ENCODE data around the gene ZBTB7B.

ZBTB7B gene

GRCh38 chr1:155052439-155053395 lies 50.1 kb downstream of the ZBTB7B start:
- ChIA-PET CTCF (interaction anchor here (0.5 to 3.6 kb wide), 8 partner anchors 8 to 573 kb away, joined by 3 to 32 read pairs (median 4); no protein-coding TSS in a partner anchor), POLR2A (interaction anchor here (0.6 to 1.0 kb wide), 3 partner anchors 9 to 1063 kb away, joined by 3 to 6 read pairs (median 3); partner anchors contain the start of gene FLAD1)
- no peak overlapping the region for H3K27ac ChIP-seq (ENCODE audit: extremely low read depth, low read depth, low read length)
- peak overlapping the region; percentile 66 for H3K4me3 ChIP-seq (ENCODE audit: low read depth, low read length)
- peaks cover 9% of the 10 kb centered on the region for H3K4me1 ChIP-seq (ENCODE audit: control insufficient read depth, insufficient read depth, low read length)
- H3K9me3 ChIP-seq (ENCODE audit: control insufficient read depth, insufficient read depth, low read depth, low read length), result no peaks in the 10 kb centered on the region
- 0 out of 2 replicates have a peak, but pooled peaks have one; percentile 2 for TF ChIP-seq SP7 (tag by site-specific recombination; IDR thresholded peaks at IDR 0.05)
- no peak for TF ChIP-seq ZBTB6 (tag by site-specific recombination; IDR thresholded peaks at IDR 0.05)
- peak; percentile 57; the same call in 1 of the 2 replicates for TF ChIP-seq CTCF (tag by site-specific recombination; IDR thresholded peaks at IDR 0.05)
- peak; percentile 63 for TF ChIP-seq KLF1 (tag by site-specific recombination; IDR thresholded peaks at IDR 0.05)
- TF ChIP-seq PRDM10 (tag by site-specific recombination; IDR thresholded peaks at IDR 0.05), result peak; percentile 64
- TF ChIP-seq HIC1 (tag by site-specific recombination; IDR thresholded peaks at IDR 0.05), result 0 out of 2 replicates have a peak, but pooled peaks have one; percentile 1
- peak; percentile 74 for TF ChIP-seq ZNF335 (tag by site-specific recombination; conservative IDR thresholded peaks at IDR 0.05)
- TF ChIP-seq ZNF692 (tag by site-specific recombination; IDR thresholded peaks at IDR 0.05), result no peak
- peaks cover 0 to 40% of the 10 kb centered on the region in 2 experiments; a peak in 1 of 3 replicates for H3K36me3 ChIP-seq (ENCODE audit: control insufficient read depth in 2 of 2, insufficient read depth in 1 of 2, low read length in 2 of 2)

- no peak overlapping the region for H3K27ac ChIP-seq (ENCODE audit: extremely low read depth, low read depth, low read length)
- ChIA-PET CTCF (interaction anchor here (0.6 to 3.6 kb wide), 8 partner anchors 7 to 1036 kb away, joined by 3 to 32 read pairs (median 4); no protein-coding TSS in a partner anchor), POLR2A (interaction anchor here (0.6 kb wide), 1 partner anchor 1063 kb away, joined by 6 read pairs; no protein-coding TSS in a partner anchor)
- H3K4me1 ChIP-seq (ENCODE audit: control insufficient read depth, insufficient read depth, low read length), result peaks cover 9% of the 10 kb centered on the region
- H3K36me3 ChIP-seq (ENCODE audit: control insufficient read depth in 2 of 2, insufficient read depth in 1 of 2, low read length in 2 of 2), result peaks cover 0 to 49% of the 10 kb centered on the region in 2 experiments; a peak in 1 of 3 replicates
- no peaks in the 10 kb centered on the region for H3K9me3 ChIP-seq (ENCODE audit: control insufficient read depth, insufficient read depth, low read depth, low read length)
- H3K4me3 ChIP-seq (ENCODE audit: low read depth, low read length), result no peak overlapping the region
- TF ChIP-seq ZNF561 (tag by site-specific recombination; IDR thresholded peaks at IDR 0.05; ENCODE audit: borderline replicate concordance) (no peak), ZNF292 (tag by site-specific recombination; IDR thresholded peaks at IDR 0.05; ENCODE audit: borderline replicate concordance, low read depth) (no peak), IKZF3 (tag by site-specific recombination; IDR thresholded peaks at IDR 0.05) (no peak), ZNF571 (tag by site-specific recombination; IDR thresholded peaks at IDR 0.05) (no peak), ZNF560 (tag by site-specific recombination; IDR thresholded peaks at IDR 0.05; ENCODE audit: borderline replicate concordance) (no peak), PATZ1 (tag by site-specific recombination; IDR thresholded peaks at IDR 0.05) (no peak), ZNF394 (tag by site-specific recombination; IDR thresholded peaks at IDR 0.05; ENCODE audit: borderline replicate concordance) (no peak), ZNF248 (tag by site-specific recombination; IDR thresholded peaks at IDR 0.05) (no peak), ZNF184 (tag by site-specific recombination; IDR thresholded peaks at IDR 0.05) (no peak), ZNF596 (tag by site-specific recombination; IDR thresholded peaks at IDR 0.05) (no peak)
These were observed 51.0 kb downstream of the ZBTB7B start for GRCh38 chr1:155053531-155054105.

Measured in HEK293 (cell line).